ENCODE measurements around the gene ZNF800.
"Not testable (repeated sequence)": the region's sequence is repeated elsewhere in the genome, so short reads cannot be mapped to it uniquely, and the experiment has no call there.

GRCh38 chr7:127429281-127429680 is 36.8 kb upstream of the ZNF800 start:
- TF ChIP-seq CTCF (IDR thresholded peaks at IDR 0.05); POLR2A (IDR thresholded peaks at IDR 0.05); POLR2AphosphoS5 (IDR thresholded peaks at IDR 0.05; ENCODE audit: insufficient read depth in 1 of 2, low read depth in 1 of 2): not testable (repeated sequence)

Data from vagina (tissue), 2 donors.